ACC112 (cell line): ENCODE data around the gene NUAK1.

ENCODE experiments used
- H2AFZ ChIP-seq: fragments of 200-600 bp; sonication (generic); one replicate; pipeline ENCODE4 v1.6.0; 2017; ENCODE audit warnings: antibody characterized with exemption, low read length; ENCODE audit not compliant: unreplicated experiment
- H3K27ac ChIP-seq: fragments of 200-600 bp; sonication (generic); 2 replicates; pipeline ENCODE4 v1.5.1; 2014; ENCODE audit warnings: low read depth, mild to moderate bottlenecking, antibody characterized with exemption, low read length, moderate library complexity
- H3K27me3 ChIP-seq: fragments of 200-600 bp; sonication (generic); 2 replicates; pipeline ENCODE4 v1.6.1; 2014; ENCODE audit warnings: mild to moderate bottlenecking, antibody characterized with exemption, low read length, moderate library complexity, mixed read lengths; ENCODE audit not compliant: insufficient read depth
- H3K36me3 ChIP-seq: fragments of 200-600 bp; sonication (generic); 2 replicates; pipeline ENCODE4 v1.6.1; 2016; ENCODE audit warnings: mild to moderate bottlenecking, antibody characterized with exemption, low read length, moderate library complexity, mixed read lengths; ENCODE audit not compliant: insufficient read depth
- H3K4me1 ChIP-seq: fragments of 200-600 bp; sonication (generic); one replicate; pipeline ENCODE4 v1.6.1; 2016; ENCODE audit warnings: low read length, mixed read lengths; ENCODE audit not compliant: insufficient read depth, unreplicated experiment, control insufficient read depth
- H3K4me3 ChIP-seq: fragments of 200-600 bp; sonication (generic); 2 replicates; pipeline ENCODE4 v1.5.1; 2014; ENCODE audit warnings: mild to moderate bottlenecking, low read depth, low read length
- H3K79me2 ChIP-seq: fragments of 200-600 bp; sonication (generic); one replicate; pipeline ENCODE4 v1.6.0; 2016; ENCODE audit warnings: low read length; ENCODE audit not compliant: control insufficient read depth, unreplicated experiment, insufficient read depth

Gene NUAK1

DNA sequence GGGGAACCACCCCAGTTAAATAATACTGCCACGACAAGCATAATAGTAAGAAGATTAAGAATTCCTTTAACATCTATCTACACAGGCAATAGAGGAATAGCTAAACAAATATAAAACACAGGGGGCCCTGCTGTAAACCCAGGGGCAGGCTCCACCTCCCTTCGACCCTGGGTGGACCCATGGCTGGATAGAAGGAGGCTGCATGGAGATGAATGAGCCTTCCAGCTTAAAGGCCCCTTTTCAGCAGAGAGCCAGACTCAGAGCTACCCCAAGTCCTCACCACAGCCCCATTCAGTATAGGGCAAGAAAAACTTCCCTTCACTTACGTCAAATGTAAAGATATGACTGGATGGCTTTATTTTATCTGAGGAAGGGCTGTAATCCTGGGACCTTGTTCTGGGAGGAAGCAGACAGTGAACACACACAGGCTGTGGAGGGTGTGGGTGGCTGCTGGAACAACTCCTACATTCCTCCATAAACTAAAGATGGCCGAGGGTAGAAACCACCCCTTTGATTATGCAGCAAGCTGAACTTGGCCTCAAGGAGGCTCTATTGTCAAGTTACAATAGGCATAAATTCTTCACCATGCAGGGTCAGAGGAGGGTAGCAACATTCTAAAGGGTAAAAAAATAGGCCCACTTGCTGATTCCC lies 30.4 kb downstream of the NUAK1 start:
- H3K4me3 ChIP-seq, result no peak overlapping the region

DNA sequence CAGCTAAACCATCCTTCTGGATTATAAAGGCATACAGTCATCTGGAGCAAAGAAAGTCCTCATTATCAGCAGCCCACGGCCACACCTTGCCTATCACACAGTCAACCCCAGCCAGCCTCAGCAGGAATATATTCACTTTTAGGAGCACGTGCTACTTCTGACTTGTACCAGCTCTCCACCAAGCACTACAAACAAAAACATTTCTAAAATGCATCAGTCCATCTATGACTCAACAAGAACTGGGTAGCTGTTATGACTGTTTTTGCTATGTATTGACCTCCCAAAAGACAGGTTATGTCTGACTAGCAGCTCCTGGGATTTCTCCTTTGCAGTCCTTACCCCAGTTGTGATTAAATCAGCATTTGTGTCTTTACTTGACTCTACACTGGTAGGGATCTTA lies 31.2 kb downstream of the NUAK1 start:
- Histone ChIP-seq H3K27me3 (no peaks in the 10 kb centered on the region), H2AFZ (no peak overlapping the region), H3K36me3 (no peaks in the 10 kb centered on the region), H3K79me2 (no peaks in the 10 kb centered on the region), H3K4me1 (peaks cover 41% of the 10 kb centered on the region), H3K27ac (no peak overlapping the region), H3K4me3 (no peak overlapping the region)

More for the DNA sequence above, 30.4 kb downstream of the NUAK1 start:
- no peaks in the 10 kb centered on the region for H3K27me3 ChIP-seq
- peak overlapping the region; percentile 30 for H2AFZ ChIP-seq
- no peak overlapping the region for H3K27ac ChIP-seq
- no peaks in the 10 kb centered on the region for H3K79me2 ChIP-seq
- H3K36me3 ChIP-seq, result no peaks in the 10 kb centered on the region
- peaks cover 49% of the 10 kb centered on the region for H3K4me1 ChIP-seq

GRCh38 chr12:106106892-106107291 lies 31.9 kb downstream of the NUAK1 start:
- Histone ChIP-seq H3K27me3 (no peaks in the 10 kb centered on the region), H3K4me1 (peaks cover 35% of the 10 kb centered on the region), H3K36me3 (no peaks in the 10 kb centered on the region), H3K79me2 (no peaks in the 10 kb centered on the region), H3K27ac (no peak overlapping the region), H2AFZ (no peak overlapping the region), H3K4me3 (no peak overlapping the region)

DNA sequence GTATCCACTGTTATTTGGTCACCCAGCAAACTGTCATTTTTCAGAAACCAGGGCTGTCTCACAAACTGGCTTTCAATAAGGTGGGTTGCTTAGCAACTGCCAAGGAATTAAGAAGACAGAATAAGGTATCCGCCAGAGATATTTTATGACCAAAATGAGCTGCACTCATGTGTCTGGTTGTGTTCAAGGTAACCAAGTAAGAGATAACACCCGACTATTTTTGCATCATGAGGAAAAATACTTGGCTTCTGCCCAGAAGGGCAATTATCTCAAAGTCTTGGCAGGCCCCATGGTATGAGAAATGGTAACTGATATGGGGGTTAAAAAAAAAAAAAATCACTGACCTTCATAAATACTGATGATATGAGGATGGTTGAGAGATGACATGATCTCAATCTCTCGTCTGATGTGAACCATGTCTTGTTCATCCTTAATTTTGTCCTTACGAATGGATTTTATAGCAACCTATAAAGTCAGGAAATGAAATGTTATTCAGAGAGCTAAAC lies 32.6 kb downstream of the NUAK1 start:
- Histone ChIP-seq H2AFZ (no peak overlapping the region), H3K27me3 (no peaks in the 10 kb centered on the region), H3K79me2 (no peaks in the 10 kb centered on the region), H3K4me1 (peaks cover 34% of the 10 kb centered on the region), H3K36me3 (no peaks in the 10 kb centered on the region), H3K27ac (no peak overlapping the region), H3K4me3 (no peak overlapping the region)

GRCh38 chr12:106101803-106102202 lies 37.0 kb downstream of the NUAK1 start:
- no peak overlapping the region for H3K27ac ChIP-seq
- no peaks in the 10 kb centered on the region for H3K79me2 ChIP-seq
- no peak overlapping the region for H3K4me3 ChIP-seq
- H3K36me3 ChIP-seq, result no peaks in the 10 kb centered on the region
- H3K4me1 ChIP-seq, result peaks cover 14% of the 10 kb centered on the region
- no peak overlapping the region for H2AFZ ChIP-seq
- no peaks in the 10 kb centered on the region for H3K27me3 ChIP-seq

DNA sequence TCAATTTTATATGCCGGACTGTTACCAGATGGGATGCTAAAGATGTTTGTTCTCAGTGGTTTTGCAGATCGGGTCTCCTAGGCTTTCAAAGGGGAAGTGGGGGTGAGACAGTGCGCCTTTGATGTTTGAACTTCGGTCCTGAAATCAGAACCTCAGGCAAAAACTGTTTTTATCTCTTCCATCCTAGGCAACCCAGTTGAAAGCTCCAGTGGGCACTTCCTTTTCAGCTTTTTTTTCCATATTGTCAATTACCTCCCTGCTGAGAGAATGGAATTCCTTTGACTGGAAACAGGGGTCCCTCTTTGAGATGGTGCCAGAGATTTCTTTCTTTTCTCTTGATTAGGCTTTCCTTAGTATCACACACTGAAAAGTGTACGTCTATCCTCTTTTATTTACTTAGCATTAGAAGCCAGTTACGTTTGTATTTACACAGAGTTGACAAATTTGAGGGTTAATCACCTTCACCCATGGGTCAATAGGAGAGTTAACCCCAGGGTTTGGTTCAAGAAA lies 40.0 kb downstream of the NUAK1 start:
- H3K4me3 ChIP-seq, result no peak overlapping the region
- H3K27ac ChIP-seq, result no peak overlapping the region
- no peaks in the 10 kb centered on the region for H3K79me2 ChIP-seq
- H3K27me3 ChIP-seq, result no peaks in the 10 kb centered on the region
- no peaks in the 10 kb centered on the region for H3K36me3 ChIP-seq
- H3K4me1 ChIP-seq, result peaks cover 9% of the 10 kb centered on the region
- H2AFZ ChIP-seq, result no peak overlapping the region

DNA sequence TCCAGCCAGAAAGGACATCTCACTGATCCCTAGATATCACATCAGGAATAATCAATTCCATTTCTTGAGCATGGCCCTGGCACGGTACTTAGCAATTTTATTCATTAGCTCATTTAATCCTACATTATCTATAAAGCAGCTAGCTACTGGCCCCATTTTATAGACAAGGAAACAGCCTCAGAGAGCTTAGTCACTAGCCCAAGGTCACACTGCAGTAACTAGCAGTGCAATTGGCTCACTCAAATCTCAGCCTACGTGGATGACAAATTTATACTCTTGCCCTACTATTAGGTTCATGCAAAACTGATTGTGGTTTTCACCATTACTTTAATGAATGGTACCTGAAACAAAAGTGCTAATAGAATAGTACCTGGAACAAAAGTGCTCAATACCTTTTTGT lies 41.7 kb downstream of the NUAK1 start:
- Histone ChIP-seq H3K79me2 (no peaks in the 10 kb centered on the region), H3K4me1 (peaks cover 9% of the 10 kb centered on the region), H3K27me3 (no peaks in the 10 kb centered on the region)

GRCh38 chr12:106096376-106096775 lies 42.4 kb downstream of the NUAK1 start:
- Histone ChIP-seq H3K4me1 (peaks cover 12% of the 10 kb centered on the region), H3K36me3 (no peaks in the 10 kb centered on the region), H3K4me3 (peak overlapping the region; percentile 12; the same call in 1 of the 2 replicates), H3K27ac (no peak overlapping the region), H3K79me2 (no peaks in the 10 kb centered on the region), H3K27me3 (no peaks in the 10 kb centered on the region), H2AFZ (peak overlapping the region; percentile 12)

More for the DNA sequence above, 41.7 kb downstream of the NUAK1 start:
- no peaks in the 10 kb centered on the region for H3K36me3 ChIP-seq
- peak overlapping the region; percentile 12; the same call in 1 of the 2 replicates for H3K4me3 ChIP-seq
- H2AFZ ChIP-seq, result peak overlapping the region; percentile 12
- no peak overlapping the region for H3K27ac ChIP-seq

DNA sequence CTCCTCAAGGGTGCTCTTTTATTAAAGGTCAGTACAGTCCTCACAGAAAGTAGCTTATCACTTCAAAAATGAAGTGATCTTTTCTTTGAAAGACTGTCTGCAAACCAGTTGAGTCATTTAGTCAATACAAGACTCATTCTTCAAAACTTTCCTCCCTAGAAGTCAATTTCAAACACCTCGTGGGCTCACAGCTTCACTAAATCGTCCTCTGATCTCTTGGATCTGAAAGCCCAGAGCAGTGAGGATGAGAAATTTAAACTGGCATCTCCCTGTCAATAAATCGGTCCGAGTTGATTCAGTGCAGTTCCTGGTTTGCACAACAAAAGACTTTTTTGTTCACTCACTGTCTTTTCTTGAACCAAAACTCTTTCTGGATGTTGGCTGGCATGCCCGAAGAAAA lies 44.5 kb downstream of the NUAK1 start:
- no peak overlapping the region for H3K27ac ChIP-seq
- H2AFZ ChIP-seq, result no peak overlapping the region
- H3K4me1 ChIP-seq, result peaks cover 27% of the 10 kb centered on the region
- H3K4me3 ChIP-seq, result no peak overlapping the region
- H3K27me3 ChIP-seq, result no peaks in the 10 kb centered on the region
- H3K79me2 ChIP-seq, result no peaks in the 10 kb centered on the region
- no peaks in the 10 kb centered on the region for H3K36me3 ChIP-seq

DNA sequence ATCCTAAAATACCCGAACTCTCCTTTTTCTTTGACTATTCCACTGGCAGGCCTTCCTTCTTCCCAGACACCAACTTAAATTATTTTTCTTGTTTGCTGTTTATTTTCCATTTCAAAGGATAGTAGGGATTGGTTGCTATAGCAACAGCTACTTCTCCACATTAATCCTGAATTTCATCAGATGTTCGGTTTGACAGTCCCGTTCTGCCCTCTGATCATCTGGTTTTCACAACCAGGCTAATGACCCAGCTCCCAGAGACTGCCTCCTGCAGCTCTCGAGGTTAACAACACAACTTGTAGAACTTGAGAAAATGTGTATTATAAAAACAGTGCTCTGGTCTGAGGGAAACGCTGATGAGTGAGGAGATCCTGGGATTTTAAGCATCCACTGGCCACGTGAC lies 45.5 kb downstream of the NUAK1 start:
- Histone ChIP-seq H3K27me3 (no peaks in the 10 kb centered on the region), H3K36me3 (no peaks in the 10 kb centered on the region), H3K79me2 (no peaks in the 10 kb centered on the region), H3K4me1 (peaks cover 27% of the 10 kb centered on the region), H2AFZ (no peak overlapping the region), H3K4me3 (no peak overlapping the region), H3K27ac (no peak overlapping the region)

DNA sequence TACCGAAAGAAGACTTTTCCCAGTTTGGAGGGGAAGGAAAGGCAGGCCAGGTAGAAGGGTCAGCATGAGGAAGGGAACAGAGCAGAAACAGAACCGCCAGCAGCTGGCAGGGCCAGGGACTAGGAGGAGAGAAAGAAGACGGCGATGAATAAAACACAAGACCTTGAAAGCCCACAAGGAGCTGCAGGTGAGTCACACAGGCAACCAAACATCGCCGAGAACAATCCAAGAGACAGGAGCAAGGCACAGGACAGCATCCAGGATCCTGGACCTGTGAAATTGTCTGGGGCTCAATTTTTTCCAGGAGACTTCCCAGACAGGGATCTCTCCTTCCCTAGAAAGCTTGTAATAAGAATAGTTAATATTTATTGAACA lies 47.3 kb downstream of the NUAK1 start:
- H3K79me2 ChIP-seq, result no peaks in the 10 kb centered on the region
- H3K36me3 ChIP-seq, result no peaks in the 10 kb centered on the region
- H3K4me1 ChIP-seq, result peaks cover 18% of the 10 kb centered on the region
- H3K27ac ChIP-seq, result peak overlapping the region; percentile 72
- H3K4me3 ChIP-seq, result no peak overlapping the region
- no peaks in the 10 kb centered on the region for H3K27me3 ChIP-seq
- H2AFZ ChIP-seq, result peak overlapping the region; percentile 44
